Activated T-helper 17 cell treated with anti-CD3 and anti-CD28 coated beads, Interleukin-2, amount 50 U/mL, for 72 hours (primary cell): ENCODE results near the gene CLCNKA. TPM values are rescaled to one million over a fixed set of nuclear protein-coding genes. Genes with fewer than 3 reads are reported as not detected.

Experiments used
- ATAC-seq: fragments of 150-1000 bp; cut with Tn5 transposase; replicated peaks from 2 replicates; pipeline ENCODE4 v1.10.0; 2021; ENCODE audit warnings: mild to moderate bottlenecking, moderate library complexity
- H3K27ac Mint-ChIP-seq: one replicate; pipeline ENCODE4 v1.8.0; 2022; ENCODE audit warnings: mixed read lengths
- H3K27me3 Mint-ChIP-seq: one replicate; pipeline ENCODE4 v1.8.0; 2022; ENCODE audit warnings: mixed read lengths
- H3K36me3 Mint-ChIP-seq: one replicate; pipeline ENCODE4 v1.8.0; 2022; ENCODE audit warnings: low read depth, mild to moderate bottlenecking, mixed read lengths
- H3K4me1 Mint-ChIP-seq: one replicate; pipeline ENCODE4 v1.8.0; 2022; ENCODE audit warnings: mixed read lengths
- H3K4me3 Mint-ChIP-seq: one replicate; pipeline ENCODE4 v1.8.0; 2022; ENCODE audit warnings: mild to moderate bottlenecking, mixed read lengths
- H3K9me3 Mint-ChIP-seq: one replicate; pipeline ENCODE4 v1.8.0; 2022; ENCODE audit warnings: mixed read lengths
- total RNA-seq, 2 donors: library from RNA; stranded (reverse); gene quantifications; one replicate each; pipeline ENCODE4 v1.2.3, GENCODE V29; 2022

CLCNKA gene
- total RNA-seq, 2 donors from 2014 or later = 0.40 TPM; not detected in 1

DNA sequence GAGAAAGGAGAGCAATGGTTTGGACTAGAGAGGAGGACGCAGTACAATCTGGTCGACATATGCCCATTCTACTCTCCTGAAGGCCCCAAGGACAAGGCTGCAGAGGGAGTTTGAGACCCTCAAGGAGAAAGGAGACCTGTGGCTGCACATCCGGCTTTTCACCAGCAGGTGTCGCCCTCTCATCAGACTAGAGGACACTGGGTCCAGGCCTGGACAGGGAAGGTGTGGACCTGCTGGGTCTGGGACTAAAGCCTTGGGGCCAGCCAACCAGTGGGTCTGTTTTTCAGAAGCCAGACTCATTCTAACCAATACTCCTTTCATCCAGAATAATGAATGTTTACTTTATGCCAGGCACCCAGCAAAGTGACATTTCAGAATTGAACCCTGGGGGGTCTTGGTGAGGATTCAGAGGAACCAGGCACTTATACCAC is 12.8 kb upstream of the CLCNKA start:
- H3K4me1 Mint-ChIP-seq = peaks cover 7% of the 10 kb centered on the region
- no peaks in the 10 kb centered on the region for H3K9me3 Mint-ChIP-seq
- no peak overlapping the region for H3K27ac Mint-ChIP-seq
- H3K36me3 Mint-ChIP-seq = no peaks in the 10 kb centered on the region
- peak; percentile 54 for ATAC-seq
- H3K27me3 Mint-ChIP-seq = peaks cover 6% of the 10 kb centered on the region
- H3K4me3 Mint-ChIP-seq = no peak overlapping the region

DNA sequence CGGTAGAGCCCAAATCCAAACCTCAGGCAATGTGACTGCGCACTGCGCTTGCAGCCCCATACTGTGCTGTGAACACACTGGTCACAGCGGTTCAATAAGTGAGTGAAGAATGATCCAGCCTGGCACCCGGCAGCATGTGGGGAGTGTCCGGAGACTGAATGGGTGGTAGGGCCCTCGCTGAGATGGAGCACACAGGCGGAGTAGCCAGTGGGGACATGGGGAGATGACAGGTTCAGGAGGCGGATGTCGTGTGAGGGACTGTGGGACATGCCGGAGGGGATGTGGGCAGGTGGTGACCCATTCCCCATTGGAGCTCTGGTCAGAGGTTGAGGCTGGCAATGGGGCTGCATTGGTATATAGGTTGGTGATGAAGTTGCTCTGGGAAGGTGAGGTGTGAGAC is 12.2 kb upstream of the CLCNKA start:
- no peak overlapping the region for H3K4me3 Mint-ChIP-seq
- no peak overlapping the region for H3K27ac Mint-ChIP-seq
- no peak for ATAC-seq
- no peaks in the 10 kb centered on the region for H3K9me3 Mint-ChIP-seq
- H3K27me3 Mint-ChIP-seq = peaks cover 12% of the 10 kb centered on the region
- no peaks in the 10 kb centered on the region for H3K36me3 Mint-ChIP-seq
- H3K4me1 Mint-ChIP-seq = peaks cover 7% of the 10 kb centered on the region

DNA sequence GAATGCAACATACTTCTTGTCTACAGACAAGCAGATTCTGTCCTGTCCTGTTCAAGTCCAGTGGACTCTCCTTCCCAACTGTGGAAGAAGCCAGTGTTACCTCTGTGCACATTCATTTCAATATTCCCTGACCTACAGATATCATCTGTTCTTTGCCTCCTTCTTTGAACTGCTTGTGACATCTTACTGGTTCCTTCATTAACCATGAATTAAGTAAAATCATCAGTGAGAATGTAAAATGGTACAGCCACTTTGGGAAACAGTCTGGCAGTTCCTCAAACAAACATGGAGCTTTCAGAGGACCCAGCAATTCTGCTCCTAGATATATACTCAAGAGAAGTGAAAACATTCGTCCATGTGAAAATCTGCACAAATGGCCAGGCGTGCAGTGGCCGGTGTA is 11.0 kb upstream of the CLCNKA start:
- no peaks in the 10 kb centered on the region for H3K9me3 Mint-ChIP-seq
- H3K4me3 Mint-ChIP-seq = no peak overlapping the region
- H3K4me1 Mint-ChIP-seq = peaks cover 7% of the 10 kb centered on the region
- no peak overlapping the region for H3K27ac Mint-ChIP-seq
- ATAC-seq = no peak
- peaks cover 18% of the 10 kb centered on the region for H3K27me3 Mint-ChIP-seq
- H3K36me3 Mint-ChIP-seq = no peaks in the 10 kb centered on the region

DNA sequence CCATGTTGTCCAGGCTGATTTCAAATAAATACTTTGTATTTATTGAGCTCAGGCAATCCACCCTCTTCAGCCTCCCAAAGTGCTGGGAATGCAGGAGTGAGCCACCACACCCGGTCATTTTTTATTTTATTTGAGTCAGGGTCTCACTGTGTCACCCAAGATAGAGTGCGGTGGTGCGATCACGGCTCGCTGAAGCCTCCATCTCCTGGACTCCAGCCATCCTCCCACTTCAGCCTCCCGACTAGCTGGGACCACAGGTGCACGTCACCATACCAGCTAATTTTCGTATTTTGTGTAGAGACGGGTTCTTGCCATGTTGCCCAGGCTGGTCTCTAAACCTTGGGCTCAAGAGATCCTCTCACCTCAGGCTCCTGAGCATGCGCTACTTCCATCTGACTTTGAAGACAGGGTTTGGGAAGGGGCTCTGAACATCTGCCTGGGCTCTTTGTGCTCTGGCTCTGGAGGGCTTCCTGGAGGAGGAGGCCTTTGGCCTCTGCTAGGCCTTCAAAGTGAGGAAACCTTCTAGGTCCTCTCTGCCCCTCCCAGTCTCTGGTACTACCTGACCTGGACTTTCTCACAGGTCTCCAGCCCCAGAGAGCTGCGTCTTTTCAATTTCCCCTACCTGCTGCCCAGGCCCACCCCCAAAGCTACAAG is 9.8 kb upstream of the CLCNKA start:
- Mint-ChIP-seq H3K9me3 (no peaks in the 10 kb centered on the region), H3K4me1 (peaks cover under 1% of the 10 kb centered on the region), H3K36me3 (no peaks in the 10 kb centered on the region), H3K4me3 (peak overlapping the region; percentile 26), H3K27me3 (peaks cover 18% of the 10 kb centered on the region), H3K27ac (no peak overlapping the region)
- no peak for ATAC-seq

DNA sequence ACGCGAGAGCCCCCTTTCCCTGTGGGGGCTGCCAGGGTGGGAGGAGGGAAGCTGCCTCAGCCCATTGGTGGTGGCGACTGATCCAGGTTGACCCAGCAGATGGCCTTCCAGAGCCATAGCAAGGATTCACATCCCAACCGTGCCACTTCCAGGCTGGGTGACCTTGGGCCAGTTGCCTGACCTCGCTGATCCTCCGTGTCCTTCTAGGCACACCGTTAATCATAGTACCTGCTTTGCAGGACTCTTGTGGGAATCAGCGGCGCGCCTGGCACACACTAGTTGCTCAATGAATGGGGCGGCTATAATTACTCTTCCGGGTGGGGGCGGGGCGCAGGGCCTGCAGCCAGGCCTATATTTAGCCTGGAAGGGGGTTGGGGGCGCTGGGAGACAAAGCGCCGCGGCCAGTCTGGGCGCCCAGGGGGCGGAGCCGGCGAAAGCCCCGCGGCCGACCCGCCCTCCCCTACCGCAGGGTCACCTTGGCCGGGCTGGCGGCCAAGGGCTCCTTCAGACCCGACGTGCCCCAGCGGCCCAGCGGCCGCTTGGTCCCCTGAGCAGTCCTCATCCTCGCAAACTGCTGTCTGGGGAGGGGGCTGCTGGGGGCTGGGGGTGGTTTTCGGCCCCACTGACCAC is 9.1 kb upstream of the CLCNKA start:
- no peaks in the 10 kb centered on the region for H3K9me3 Mint-ChIP-seq
- no peak overlapping the region for H3K27ac Mint-ChIP-seq
- no peaks in the 10 kb centered on the region for H3K36me3 Mint-ChIP-seq

DNA sequence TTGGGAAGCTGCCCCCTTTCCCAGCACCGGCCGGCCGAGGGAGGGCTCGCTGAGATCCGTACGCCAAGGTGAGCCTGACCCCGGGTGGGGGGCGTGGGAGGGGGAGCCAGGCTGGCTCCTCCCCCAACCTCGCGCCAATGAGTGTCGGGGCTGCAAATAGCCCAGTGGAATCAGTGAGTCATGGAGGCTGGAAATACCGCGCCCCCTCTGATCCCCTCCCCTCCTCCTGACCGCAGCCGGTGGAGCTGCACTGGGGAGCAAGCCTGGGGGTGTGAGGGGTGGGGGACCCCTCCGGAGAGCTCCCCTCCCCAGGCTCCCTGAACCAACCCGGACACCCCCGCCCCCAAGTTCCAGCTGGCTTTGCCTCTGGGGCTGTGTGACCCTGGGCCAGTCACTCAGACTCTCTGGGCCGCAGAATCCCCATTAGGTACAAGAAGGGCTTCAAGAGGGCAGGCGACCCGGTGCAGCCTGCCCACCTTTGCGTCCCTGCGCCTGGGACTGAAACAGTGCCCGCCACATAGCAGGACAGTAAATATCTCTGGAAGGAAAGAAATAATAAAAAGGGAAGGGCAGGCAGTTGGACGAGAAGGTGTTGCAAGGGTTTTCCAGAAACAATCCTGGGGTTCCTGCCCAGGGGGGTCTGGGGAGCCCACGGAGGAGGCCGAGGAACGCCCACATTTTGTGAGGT is 8.5 kb upstream of the CLCNKA start:
- Mint-ChIP-seq H3K4me3 (peak overlapping the region; percentile 11), H3K27ac (no peak overlapping the region), H3K27me3 (peaks cover 18% of the 10 kb centered on the region), H3K36me3 (no peaks in the 10 kb centered on the region), H3K9me3 (no peaks in the 10 kb centered on the region), H3K4me1 (no peaks in the 10 kb centered on the region)
- ATAC-seq = peak; percentile 49

More for the DNA sequence above, 9.1 kb upstream of the CLCNKA start:
- ATAC-seq = peak; percentile 31
- peak overlapping the region; percentile 26 for H3K4me3 Mint-ChIP-seq
- H3K27me3 Mint-ChIP-seq = peaks cover 18% of the 10 kb centered on the region
- H3K4me1 Mint-ChIP-seq = no peaks in the 10 kb centered on the region

DNA sequence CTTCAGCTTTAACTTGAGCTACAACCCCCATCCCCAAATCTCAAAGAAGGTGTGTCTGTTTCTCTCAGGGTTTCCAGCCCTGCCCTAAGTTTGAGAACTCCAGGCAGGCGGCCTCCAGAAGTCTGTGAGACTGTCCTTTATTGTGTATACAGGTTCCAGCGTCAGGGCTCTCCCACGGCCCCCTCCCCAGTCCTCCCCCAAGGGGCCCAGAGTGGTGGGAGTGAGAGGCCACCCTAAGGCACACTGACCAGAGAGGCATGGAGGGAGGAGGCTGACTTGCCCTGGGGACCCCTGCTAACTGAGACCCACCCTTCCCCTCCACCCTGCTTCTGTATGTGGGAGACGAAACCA is 8.0 kb upstream of the CLCNKA start:
- Mint-ChIP-seq H3K4me1 (no peaks in the 10 kb centered on the region), H3K4me3 (peak overlapping the region; percentile 11), H3K27ac (no peak overlapping the region), H3K9me3 (no peaks in the 10 kb centered on the region), H3K27me3 (peaks cover 18% of the 10 kb centered on the region), H3K36me3 (no peaks in the 10 kb centered on the region)
- ATAC-seq = no peak

DNA sequence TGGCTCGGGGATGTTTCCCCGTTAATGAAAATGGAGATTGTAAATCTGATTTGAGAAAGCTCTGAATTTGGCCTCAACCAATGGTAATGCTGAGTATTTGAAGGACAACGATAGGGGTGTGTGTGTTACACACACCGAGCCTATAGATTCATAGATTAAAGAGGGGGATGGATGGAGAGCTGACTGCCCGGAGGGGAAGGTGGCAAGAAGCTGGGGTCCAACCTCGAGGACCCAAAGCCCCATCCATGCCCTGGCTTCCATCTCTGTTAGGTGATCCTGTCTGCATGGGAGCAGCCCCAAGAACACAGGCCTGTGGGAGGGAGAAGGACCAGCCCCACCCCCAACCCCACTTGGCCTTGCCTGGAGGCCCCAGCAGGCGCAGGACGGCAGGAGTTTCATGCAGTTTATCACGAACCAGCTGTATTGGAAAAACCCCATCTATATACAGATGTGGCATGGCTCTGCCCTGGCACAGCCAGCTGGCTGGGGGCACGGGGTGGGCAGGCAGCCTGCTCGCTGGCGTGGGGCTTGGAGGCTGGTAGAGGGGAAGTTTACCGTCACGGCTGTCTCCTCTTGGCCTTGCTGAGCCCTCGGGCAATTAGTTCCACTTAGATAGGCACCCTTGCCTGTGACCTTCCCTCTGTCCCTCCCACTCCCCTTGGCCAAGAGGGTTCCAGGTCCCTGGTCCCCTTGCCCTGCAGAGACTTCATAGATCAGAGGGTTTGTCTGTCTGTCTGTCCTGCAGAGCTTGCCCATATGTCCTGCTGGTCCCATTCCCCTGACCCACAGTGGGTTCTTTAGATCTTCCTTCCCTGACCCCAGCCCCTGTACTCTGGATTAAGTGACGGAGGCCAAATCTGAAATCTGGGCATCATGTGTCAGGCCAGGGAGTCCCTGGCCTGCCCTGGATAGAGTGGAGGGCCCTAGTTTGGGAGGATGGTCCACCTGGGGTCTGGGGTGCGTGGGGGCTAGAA is 7.0 kb upstream of the CLCNKA start:
- Mint-ChIP-seq H3K27ac (no peak overlapping the region), H3K27me3 (peaks cover 18% of the 10 kb centered on the region), H3K9me3 (no peaks in the 10 kb centered on the region), H3K4me1 (no peaks in the 10 kb centered on the region), H3K36me3 (no peaks in the 10 kb centered on the region), H3K4me3 (peak overlapping the region; percentile 4)
- ATAC-seq = peak; percentile 61

DNA sequence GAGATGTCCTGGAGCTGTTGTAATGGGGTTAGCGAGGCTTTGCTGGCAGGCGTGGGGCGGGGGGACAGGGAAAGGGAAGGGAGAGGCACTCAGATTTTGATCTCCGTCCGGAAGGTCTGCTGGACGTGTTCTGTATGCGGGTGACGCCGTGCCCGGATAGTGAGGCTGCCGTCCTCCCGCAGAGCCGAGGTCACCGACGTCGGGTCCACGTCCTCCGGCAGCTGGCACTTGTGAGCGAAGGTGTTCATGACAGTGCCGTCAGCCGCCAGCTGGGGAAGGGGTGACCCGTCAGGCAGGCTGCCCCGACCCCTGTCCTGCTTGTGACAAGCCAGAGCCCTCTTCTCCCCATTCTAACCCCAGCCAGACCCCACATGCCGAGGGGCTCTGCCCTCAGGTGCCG is 6.3 kb upstream of the CLCNKA start:
- Mint-ChIP-seq H3K4me3 (no peak overlapping the region), H3K36me3 (no peaks in the 10 kb centered on the region), H3K27ac (no peak overlapping the region), H3K4me1 (no peaks in the 10 kb centered on the region), H3K9me3 (no peaks in the 10 kb centered on the region), H3K27me3 (peaks cover 18% of the 10 kb centered on the region)
- ATAC-seq = no peak

DNA sequence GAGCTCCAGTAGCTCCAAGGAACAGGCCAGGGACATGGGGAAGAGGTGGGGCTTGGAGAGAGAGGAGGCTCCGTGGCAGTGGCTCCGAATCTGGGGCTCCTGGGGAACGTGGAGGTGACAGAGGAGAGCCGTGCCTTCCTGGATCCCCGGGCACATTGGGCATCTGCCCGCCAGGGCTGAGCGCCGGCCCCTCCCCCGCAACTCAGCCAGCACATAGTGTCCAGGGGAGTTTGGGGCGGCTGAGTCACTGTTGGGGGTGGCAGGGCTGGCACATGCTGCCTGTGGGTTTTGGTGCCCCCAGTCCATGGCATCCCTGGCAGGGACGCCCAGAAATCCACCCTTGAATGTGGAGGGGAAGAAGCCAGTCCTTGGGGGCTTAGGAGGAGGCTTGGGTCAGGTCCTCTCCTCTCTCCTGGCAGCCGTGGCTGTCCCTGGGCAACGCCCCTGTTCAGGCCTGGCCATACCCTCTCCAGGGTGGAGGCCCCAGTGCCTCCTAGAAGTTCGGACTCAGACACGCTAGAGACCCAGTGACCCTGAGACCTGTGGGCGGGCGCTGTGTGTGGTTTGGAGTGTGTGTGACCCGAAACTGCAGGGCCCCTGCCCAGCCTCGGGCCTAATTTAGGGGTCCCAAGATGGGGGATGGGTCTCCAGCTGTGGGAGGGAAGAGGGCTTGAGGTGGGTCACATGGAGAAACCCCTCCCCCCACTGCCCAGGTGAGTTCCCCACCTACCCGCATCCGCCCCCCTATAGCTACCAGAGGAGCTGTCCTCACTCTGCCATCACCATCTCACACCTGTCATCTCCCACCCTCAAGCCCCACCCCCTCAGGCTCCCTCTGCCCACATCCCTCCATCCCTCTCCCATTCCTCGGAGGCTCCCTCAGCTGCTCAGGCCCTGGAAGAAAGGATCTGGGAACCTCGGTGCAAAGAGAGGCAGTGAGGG is 5.6 kb upstream of the CLCNKA start:
- Mint-ChIP-seq H3K9me3 (no peaks in the 10 kb centered on the region), H3K27ac (no peak overlapping the region), H3K4me1 (no peaks in the 10 kb centered on the region), H3K27me3 (peaks cover 18% of the 10 kb centered on the region), H3K4me3 (no peak overlapping the region), H3K36me3 (no peaks in the 10 kb centered on the region)
- ATAC-seq = no peak

DNA sequence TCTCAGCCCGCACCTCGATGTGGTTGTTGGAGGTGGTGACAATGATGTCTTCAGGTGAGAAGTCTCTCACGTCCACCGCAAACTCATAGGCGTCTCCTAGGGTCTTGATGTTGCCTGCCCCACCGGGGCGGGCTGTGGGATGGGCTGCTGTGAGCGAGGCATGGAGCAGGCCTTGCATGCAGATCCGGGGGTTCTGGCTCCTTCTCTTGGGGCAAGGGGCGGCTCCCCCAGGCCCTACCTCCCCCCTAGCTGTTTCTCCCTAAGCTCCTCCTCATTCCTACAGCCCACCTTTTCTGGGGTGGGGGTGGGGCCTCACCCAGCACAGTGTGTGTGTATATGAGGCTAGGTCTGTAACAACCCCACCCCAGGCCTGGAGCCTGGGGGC is 4.8 kb upstream of the CLCNKA start:
- Mint-ChIP-seq H3K4me3 (no peak overlapping the region), H3K27ac (no peak overlapping the region), H3K4me1 (no peaks in the 10 kb centered on the region), H3K9me3 (no peaks in the 10 kb centered on the region), H3K36me3 (no peaks in the 10 kb centered on the region), H3K27me3 (peaks cover 18% of the 10 kb centered on the region)
- ATAC-seq = no peak

DNA sequence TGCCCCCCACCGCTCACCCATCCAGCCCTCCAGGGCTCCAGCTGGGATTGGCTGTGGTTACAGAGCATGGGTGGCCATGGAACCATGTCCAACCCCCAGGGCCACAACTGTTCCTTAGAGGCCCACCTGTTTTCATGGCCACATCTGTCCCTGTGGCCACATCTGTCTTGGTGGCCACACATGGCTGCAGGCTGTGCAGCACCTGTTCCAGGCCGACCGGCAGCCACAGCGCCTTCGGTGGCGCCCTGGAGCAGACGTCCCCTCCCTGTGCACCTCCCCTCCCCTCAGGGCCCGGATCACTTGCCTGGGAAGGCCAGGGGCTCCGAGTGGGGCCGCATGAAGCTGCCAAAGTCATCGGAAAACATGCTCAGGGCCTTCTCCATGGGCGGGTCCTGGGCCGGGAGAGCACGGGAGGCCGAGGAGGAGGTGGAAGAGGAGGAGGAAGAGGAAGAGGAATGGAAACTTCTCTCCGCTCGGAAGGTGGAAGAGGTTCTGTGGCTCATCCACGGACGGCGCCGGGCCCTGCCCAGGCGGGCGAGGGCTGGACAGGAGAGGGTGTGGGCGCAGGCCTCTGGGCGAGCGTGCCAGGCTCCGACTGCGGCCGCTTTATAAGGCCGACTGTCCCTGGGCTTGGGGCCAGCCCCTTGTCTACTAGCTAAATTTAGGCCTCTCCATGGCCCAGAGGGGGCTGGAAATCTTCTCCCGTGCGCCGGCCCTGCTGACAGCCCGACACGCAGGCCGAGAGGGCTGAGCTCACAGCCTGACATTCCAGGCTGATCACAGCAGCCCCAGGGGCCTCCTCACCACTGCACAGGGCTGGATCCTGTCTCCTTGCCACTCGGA is 4.2 kb upstream of the CLCNKA start, which contains the start of gene HSPB7:
TSS of gene HSPB7 (minus strand) at position 583 of the 843 bp plus-strand sequence. CDS start at position 503, 80 bp downstream.
- H3K36me3 Mint-ChIP-seq = no peaks in the 10 kb centered on the region
- ATAC-seq = no peak
- H3K9me3 Mint-ChIP-seq = no peaks in the 10 kb centered on the region
- H3K4me1 Mint-ChIP-seq = no peaks in the 10 kb centered on the region
- H3K27me3 Mint-ChIP-seq = peaks cover 18% of the 10 kb centered on the region
- peak within 1 kb of the TSS; percentile 46 for H3K27ac Mint-ChIP-seq
- H3K4me3 Mint-ChIP-seq = no peak within 1 kb of the TSS

DNA sequence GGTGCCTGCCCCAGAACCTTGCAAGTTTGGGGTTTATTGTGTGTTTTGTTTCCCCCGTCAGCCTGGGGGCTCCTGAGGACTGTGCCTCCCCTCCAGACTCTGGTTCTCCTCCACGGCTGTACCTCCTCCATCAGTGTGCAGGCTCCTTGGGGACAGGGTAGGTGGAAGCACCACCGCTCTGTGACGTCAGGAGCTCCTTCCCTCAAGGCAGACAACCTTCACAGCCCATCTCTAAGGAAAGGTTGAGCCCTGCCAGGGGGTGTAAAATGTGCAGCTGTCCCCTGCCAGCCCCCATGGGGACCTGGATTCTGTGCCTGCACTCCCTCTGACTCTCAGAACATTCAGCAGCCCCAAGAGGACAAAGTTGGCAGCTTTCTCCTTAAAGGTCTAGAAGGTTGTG is 3.5 kb upstream of the CLCNKA start:
- Mint-ChIP-seq H3K4me1 (no peaks in the 10 kb centered on the region), H3K36me3 (no peaks in the 10 kb centered on the region), H3K27ac (peak overlapping the region; percentile 46), H3K9me3 (no peaks in the 10 kb centered on the region), H3K27me3 (peaks cover 19% of the 10 kb centered on the region), H3K4me3 (no peak overlapping the region)
- ATAC-seq = no peak
